ENCODE data around the gene MKS1.

DNA sequence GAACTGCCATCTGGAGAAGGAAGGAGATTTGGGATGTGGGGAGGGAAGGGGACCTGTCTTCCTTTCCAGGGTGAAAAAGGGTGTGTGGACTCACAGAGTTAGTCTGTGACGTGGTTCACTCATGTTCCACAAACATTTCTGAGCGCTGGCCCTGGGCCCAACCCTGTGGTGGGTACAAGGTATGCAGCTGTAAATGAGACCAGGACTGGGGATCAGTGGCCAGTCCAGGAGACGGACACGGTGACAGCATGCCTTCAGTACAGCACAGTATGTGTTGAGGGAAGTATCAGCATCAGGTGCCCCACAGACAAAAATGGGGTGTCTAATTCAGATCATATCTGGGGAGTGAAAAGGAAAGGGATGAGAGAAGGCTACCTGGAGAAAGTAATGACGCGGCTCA is 32.0 kb downstream of the MKS1 start:
- TF ChIP-seq POLR2A (IDR thresholded peaks at IDR 0.05; ENCODE audit: low read depth, low read length) (no peak), POLR2AphosphoS5 (IDR thresholded peaks at IDR 0.05; ENCODE audit: low read depth, low read length) (no peak), SPI1 (IDR thresholded peaks at IDR 0.05; ENCODE audit: low read depth, low read length) (no peak), PAX5 (IDR thresholded peaks at IDR 0.05; ENCODE audit: insufficient read depth, low read length, severe bottlenecking) (no peak), POU2F2 (IDR thresholded peaks at IDR 0.05; ENCODE audit: low read depth, low read length) (no peak)

All from GM12891 (cell line).